Right atrium auricular region (tissue), 2 donors: ENCODE results near the gene ANTXR1. TPM values are rescaled to one million over a fixed set of nuclear protein-coding genes. Genes with fewer than 3 reads are reported as not detected.

Experiments
- DNase-seq: peaks from one replicate; pipeline ENCODE4 v3.0.0-alpha.2; 2019; ENCODE audit warnings: low spot score
- H3K27ac ChIP-seq, 2 donors: fragments of 200-600 bp; sonication (generic); 1 replicate in 1 of 2; 2 replicates in 1 of 2; pipeline ENCODE4 v1.5.1; 2016 to 2019
- H3K27me3 ChIP-seq, 2 donors: fragments of 200-600 bp; sonication (generic); one replicate each; pipeline versions ENCODE4 v1.5.1 to v1.6.0; 2017 to 2019
- H3K36me3 ChIP-seq: fragments of 200-600 bp; sonication (generic); one replicate; pipeline ENCODE4 v1.5.1; 2016
- H3K4me1 ChIP-seq, 2 donors: fragments of 200-600 bp; sonication (generic); one replicate each; pipeline versions ENCODE4 v1.5.1 to v1.6.0; 2017 to 2019
- H3K4me3 ChIP-seq, 2 donors: fragments of 200-600 bp; sonication (generic); 1 replicate in 1 of 2; 2 replicates in 1 of 2; pipeline ENCODE4 v1.5.1; 2017 to 2019; ENCODE audit warnings: mild to moderate bottlenecking in 1 of 2, moderate library complexity in 1 of 2
- H3K9me3 ChIP-seq, 2 donors: fragments of 200-600 bp; sonication (generic); one replicate each; pipeline ENCODE4 v1.5.1; 2019
- CTCF ChIP-seq, 2 donors: fragments of 200-600 bp; sonication (generic); IDR thresholded peaks; one replicate each; pipeline ENCODE4 v1.5.1; 2019; ENCODE audit warnings: antibody characterized with exemption in 2 of 2
- total RNA-seq, 2 donors: library from RNA; depleted of rRNA; stranded (reverse); fragments of >200 nt; gene quantifications; one replicate each; pipeline ENCODE4 v1.1.0, GENCODE V29; 2016

The ANTXR1 gene
- total RNA-seq, 2 donors from 2014 or later: 27.3 to 52.2 TPM

DNA sequence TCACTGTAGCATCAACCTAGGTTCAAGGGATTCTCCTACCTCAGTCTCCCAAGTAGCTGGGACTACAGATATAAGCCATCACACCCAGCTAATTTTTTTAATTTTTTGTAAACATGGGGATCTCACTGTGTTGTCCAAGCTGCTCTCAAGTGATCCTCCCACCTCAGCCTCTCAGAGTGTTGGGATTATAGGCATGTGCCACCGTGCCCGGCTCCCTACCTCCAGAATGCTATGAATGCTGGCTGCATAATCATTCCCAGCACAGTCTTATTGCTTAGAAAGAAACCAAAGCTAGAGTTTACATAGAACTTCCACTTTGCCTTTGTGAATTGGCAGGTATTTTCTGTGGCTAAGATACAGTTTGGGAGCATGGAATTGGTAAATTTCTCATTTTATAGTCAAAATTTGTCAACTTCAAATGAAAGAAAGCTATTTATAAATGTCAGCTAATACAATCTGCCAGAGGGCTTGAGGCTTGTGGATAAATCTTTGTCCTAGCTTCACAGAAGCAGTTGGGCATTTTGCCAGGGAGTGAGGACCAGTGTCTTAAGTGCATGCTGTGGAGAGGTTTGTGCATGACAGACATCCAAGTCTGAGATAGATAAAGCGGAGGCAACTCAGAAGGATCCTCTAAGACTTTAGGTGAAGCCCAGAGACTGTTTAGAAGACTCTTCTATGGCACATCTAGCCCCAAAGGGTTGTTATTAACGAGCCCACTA is 175.4 kb downstream of the ANTXR1 start:
- Histone ChIP-seq H3K4me1 (no peaks in the 10 kb centered on the region), H3K27ac (no peak overlapping the region), H3K4me3 (no peak overlapping the region), H3K27me3 (no peaks in the 10 kb centered on the region), H3K36me3 (peaks cover 8% of the 10 kb centered on the region), H3K9me3 (no peaks in the 10 kb centered on the region)
- no peak for TF ChIP-seq CTCF (IDR thresholded peaks at IDR 0.05)
- DNase-seq: no peak

DNA sequence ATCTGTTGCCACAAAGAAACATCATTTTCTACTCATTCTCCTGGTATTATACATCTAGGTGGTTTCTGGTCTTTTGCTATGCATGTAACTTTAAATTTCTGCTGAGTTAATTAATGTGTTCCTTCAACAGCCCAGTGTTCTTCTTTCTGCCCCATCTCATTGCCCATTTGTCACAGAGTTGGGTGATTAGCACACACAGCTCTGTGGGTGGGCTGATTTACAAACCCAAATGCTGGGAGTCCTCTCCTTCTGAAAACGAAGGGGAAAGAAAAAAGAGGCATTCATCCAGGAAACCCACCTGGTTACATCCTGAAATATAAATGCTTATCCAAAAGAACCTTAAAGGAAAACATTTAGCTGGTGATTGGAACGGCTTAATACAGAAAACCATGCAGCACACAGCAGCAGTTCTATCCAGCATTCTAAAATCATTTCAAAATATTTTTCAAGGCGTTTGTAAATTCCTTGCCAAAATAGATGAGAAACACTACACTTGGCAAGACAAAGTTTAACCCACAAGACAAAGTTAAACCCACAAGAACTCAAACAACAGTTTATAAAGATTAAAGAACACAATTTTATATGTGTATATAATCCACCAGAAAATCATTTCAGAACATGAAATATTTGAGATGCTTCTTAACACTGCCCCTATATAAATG is 177.9 kb downstream of the ANTXR1 start:
- no peaks in the 10 kb centered on the region for H3K27me3 ChIP-seq
- DNase-seq: no peak
- no peaks in the 10 kb centered on the region for H3K9me3 ChIP-seq
- H3K4me1 ChIP-seq: no peaks in the 10 kb centered on the region
- TF ChIP-seq CTCF (IDR thresholded peaks at IDR 0.05): no peak
- no peak overlapping the region for H3K27ac ChIP-seq
- H3K36me3 ChIP-seq: no peaks in the 10 kb centered on the region
- H3K4me3 ChIP-seq: no peak overlapping the region

DNA sequence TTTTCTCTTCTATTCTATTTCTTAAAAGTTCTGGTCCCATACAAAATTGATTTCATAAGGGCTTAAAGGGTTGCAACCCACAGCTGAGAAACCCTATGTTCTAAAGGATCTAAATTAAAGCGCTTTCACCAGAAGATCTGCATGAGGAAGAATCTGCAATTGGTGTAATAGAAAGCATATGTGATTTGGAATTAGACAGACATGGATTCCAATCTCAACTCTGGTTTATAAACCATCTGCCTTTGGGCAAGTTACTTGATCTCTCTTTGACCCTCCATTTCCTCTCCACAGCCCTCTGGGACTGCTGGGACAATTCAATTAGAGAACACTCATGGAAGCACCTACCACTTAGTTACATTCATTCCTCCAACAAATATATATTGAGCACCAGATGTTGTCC is 178.7 kb downstream of the ANTXR1 start:
- no peak for TF ChIP-seq CTCF (IDR thresholded peaks at IDR 0.05)
- DNase-seq: no peak
- no peaks in the 10 kb centered on the region for H3K4me1 ChIP-seq
- H3K4me3 ChIP-seq: no peak overlapping the region
- no peaks in the 10 kb centered on the region for H3K27me3 ChIP-seq
- no peaks in the 10 kb centered on the region for H3K9me3 ChIP-seq
- no peak overlapping the region for H3K27ac ChIP-seq
- H3K36me3 ChIP-seq: no peaks in the 10 kb centered on the region

DNA sequence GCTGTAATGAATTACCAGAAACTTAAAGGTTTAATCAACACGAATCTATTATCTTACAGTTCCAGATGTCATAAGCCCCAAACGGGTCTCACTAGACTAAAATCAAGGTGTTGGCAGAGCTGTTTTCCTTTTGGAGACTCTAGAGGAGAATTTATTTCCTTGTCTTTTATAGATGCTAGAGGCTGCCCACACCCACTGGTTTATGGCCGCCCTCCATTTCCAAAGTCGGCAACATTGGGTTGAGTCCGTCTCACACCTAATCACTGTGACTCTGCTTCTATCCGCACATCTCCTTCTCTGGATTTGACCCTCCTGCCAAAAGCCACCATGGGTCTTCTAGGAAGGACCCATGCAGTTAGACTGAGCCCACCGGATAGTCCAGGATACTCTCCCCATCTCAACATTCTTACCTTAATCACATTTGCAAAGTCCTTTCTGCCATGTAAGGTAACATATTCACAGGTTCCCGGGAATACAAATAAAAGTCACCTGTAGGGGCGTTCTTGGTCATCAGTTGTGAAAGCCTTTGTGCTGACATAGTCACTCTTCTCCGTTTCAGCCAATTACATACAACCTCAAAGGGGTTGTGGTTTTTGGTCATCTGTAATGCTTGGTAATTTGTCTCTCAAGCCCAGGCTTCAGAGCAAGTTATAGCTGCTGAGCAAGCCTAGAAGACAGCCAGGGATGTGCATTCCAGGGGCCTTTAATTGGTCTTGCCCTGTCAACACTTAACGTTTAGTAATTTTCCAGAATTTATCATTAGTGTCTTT is 179.4 kb downstream of the ANTXR1 start:
- H3K4me1 ChIP-seq: no peaks in the 10 kb centered on the region
- no peak for DNase-seq
- no peaks in the 10 kb centered on the region for H3K9me3 ChIP-seq
- no peaks in the 10 kb centered on the region for H3K36me3 ChIP-seq
- TF ChIP-seq CTCF (IDR thresholded peaks at IDR 0.05): no peak
- H3K27ac ChIP-seq: no peak overlapping the region
- no peak overlapping the region for H3K4me3 ChIP-seq
- H3K27me3 ChIP-seq: no peaks in the 10 kb centered on the region

- no peak for TF ChIP-seq CTCF (IDR thresholded peaks at IDR 0.05)
- Histone ChIP-seq H3K27me3 (no peaks in the 10 kb centered on the region), H3K27ac (no peak overlapping the region), H3K4me1 (no peaks in the 10 kb centered on the region), H3K9me3 (no peaks in the 10 kb centered on the region), H3K4me3 (no peak overlapping the region), H3K36me3 (no peaks in the 10 kb centered on the region)
- DNase-seq: no peak
Measured at GRCh38 chr2:69195706-69196105, 182.7 kb downstream of the ANTXR1 start.
